NCI-H2029 (cell line): ENCODE measurements around the gene PTPRU.
"Not testable (repeated sequence)": the region's sequence is repeated elsewhere in the genome, so short reads cannot be mapped to it uniquely, and the experiment has no call there.

ENCODE experiments used
- DNase-seq: peaks from one replicate; lab custom pipeline; 2025; lab: John Stamatoyannopoulos, UW

Gene PTPRU

DNA sequence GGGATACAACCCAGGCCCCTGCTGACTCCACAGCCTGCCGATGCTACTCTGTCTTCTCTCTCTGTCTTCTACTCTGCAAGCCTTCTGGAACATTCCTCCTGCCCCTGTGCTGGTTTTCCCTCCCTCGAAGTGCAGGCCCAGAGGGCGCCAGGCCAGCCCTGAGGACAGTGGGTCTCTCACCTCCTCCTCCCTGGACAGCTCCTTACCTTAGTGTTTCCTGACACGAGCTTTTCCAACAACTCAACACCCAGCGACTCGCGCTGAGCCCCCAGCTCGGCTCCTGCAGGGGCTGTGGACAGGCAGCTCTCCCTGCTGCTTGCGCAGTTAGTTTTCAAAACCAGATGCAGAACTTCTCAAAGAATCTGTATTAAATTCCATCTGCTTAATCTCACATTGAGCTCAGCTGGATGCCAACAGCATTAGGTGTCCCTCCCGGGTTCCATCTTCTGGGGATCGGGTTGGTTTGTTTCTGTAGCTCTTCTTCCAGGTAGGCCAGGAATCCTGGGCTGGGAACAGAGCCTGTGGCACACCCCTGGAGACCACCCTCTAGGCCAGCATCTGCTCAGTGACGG lies 54.2 kb downstream of the PTPRU start:
- no peak for DNase-seq

DNA sequence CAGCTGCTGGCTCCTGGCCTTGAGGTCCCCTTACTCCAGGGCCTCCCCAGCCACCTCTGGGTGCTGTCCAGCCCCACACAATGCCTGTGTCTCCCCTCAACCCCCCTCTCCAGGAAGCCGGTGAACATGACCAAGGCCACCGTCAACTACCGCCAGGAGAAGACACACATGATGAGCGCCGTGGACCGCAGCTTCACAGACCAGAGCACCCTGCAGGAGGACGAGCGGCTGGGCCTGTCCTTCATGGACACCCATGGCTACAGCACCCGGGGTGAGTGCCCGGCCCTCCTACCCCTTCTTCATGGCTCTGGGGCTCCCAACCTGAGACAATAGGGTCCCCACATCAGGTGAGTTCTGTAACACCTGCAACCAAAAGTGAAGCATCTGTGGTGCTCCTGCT lies 55.4 kb downstream of the PTPRU start:
- DNase-seq: no peak

DNA sequence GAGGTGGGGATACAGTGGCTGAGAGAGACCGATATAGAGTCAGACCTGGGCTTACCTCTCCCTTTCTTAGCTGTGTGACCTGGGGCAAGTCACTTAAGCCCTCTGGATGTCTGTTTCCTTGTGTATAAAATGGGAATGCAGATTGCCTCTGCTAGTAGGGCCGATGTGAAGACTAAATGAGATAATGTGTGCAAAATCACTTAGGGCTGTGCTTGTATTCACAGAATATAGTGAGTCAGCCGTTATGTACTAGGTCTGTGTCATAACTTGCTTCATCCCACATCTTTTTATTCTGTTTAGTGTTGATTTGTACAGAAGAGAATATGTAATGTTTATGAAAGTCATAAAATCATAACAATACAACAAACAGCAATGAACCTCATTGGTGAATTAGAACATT lies 56.0 kb downstream of the PTPRU start:
- no peak for DNase-seq

DNA sequence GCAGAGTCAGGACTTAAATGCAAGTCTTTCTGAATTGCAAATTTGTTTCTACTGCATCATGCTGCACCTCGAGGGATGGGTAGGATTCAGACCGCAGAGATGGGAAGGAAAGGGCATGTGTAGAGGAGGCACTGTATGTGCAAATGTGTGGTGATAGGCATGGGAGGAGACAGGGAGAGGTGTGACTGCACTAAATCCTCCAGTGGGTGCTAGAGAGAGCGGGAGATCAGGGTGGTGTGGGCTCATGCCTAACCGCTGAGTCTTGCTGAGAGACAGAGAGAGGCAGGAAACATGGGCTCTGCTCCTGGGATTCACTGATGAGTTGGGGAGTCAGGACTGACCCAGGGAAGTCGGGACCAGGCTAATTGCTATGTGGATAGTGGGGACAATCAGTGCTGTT lies 61.1 kb downstream of the PTPRU start:
- no peak for DNase-seq

- DNase-seq: peak; percentile 46
These were observed 61.9 kb downstream of the PTPRU start for GRCh38 chr1:29298246-29298645.

DNA sequence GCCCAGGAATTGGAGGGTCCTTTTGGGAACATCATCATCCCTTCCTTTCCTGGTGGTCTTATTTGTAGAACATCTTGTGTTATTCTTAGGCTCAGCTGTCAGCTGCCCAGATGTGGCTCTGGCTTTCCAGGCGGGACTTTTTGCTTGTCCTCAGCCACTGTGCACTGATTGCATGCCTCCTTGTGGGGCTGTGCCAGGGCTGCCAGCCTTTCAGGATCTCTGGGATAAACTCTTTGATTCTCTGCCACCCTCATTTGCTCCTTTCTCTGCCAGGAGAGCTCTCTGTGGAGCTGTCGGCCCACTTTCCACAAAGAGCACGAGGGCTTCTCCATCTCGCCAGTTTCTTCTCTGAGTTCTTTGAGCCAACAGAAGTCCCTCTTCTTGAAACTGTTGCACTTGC lies 63.1 kb downstream of the PTPRU start:
- DNase-seq: no peak

DNA sequence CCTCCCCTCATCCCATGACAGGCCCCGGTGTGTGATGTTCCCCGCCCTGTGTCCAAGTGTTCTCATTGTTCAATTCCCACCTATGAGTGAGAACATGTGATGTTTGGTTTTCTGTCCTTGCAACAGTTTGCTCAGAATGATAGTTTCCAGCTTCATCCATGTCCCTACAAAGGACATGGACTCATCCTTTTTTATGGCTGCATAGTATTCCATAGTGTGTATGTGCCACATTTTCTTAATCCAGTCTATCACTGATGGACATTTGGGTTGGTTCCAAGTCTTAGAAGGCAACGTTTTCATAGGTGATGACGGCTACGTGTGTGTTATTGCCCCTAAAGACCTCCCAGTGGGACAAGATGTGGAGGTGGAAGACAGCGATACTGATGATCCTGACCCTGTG lies 65.4 kb downstream of the PTPRU start:
- not testable (repeated sequence) for DNase-seq

DNA sequence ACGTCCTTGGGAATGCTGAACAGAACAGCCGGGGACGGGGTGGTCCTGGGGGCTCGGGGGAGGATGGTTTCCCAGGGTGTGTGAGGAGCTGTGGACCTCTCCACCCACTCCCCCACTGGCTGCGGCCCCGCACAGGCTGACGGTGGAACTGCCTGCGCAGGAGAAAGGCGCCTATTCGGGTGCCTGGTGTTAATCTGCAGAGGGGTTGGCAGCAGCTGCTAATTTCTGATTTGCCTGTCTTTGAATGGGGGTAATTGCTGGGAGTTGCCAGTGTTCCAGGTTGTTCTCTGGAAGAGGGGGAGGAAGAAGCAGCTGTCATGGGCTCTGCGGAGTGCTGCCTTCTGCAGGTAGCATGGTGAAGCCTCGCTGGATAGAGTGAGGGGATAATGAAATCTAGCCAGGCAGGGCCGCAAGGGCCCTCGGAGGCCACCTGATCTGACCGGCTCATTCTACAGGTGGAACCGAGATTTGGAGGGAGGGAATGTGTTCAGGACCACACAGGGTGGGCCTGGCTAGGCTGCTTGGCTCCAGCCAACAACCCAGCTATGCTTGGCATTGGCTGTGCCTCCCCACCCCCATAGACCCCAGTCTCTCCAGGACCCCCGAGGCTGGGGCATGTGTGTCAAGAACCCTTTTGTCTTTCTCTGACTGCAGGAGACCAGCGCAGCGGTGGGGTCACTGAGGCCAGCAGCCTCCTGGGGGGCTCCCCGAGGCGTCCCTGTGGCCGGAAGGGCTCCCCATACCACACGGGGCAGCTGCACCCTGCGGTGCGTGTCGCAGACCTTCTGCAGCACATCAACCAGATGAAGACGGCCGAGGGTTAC lies 67.1 kb downstream of the PTPRU start:
- no peak for DNase-seq

- DNase-seq: no peak
These were observed 67.8 kb downstream of the PTPRU start for GRCh38 chr1:29304025-29304684.

DNA sequence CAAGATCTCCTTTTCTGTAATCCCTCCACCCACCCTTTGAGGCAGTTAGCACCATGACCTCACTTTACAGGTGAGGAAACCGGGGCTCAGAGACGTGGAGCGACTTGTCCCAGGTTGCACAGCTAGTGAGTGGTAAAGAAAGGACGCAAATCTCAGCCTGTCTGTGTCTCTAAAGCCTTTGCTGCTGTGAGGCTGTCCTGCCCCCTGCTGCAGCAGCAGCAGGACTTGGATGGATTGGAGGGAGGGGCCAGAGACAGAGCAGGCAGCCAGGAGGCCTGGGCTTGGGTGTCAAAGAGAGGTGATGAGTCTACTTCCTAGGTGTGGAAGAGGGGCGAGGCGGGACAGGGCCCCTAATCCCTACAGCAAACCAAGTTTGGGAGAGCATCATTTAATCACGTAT lies 69.6 kb downstream of the PTPRU start:
- DNase-seq: no peak

DNA sequence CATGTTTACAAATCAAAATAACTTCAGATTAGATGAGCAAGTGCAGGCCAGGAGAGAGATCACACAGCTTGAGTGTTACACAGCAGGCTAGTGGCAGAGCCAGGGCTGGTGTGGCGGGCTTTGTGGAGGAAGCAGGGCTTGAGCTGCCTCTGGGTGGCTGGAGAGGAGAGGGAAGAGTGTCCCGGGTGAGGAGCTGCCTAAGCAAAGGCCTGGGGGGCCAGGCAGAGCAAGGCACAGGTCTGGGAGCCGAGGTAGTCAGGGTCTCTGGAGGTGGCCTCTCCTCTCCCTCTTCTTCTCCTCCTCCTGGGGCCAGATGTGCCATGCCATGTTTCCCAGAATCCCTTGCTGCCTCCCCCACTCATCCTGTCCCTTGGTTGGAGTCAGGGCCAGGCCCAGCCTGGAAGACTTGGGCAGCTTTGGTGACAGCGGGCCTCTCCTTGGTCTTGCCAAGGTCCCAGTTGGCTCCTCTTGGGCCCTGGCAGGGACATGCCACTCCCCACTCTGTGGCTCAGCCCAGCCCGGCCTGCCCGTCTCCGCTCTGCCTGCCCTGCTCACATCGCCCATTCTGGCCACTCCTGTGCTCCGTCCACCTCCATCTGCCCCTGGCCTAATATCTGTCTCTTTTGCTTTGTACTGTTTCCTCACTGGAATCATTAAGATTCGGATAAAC lies 70.3 kb downstream of the PTPRU start:
- DNase-seq: no peak

GRCh38 chr1:29309075-29309474 lies 72.8 kb downstream of the PTPRU start:
- peak; percentile 45 for DNase-seq

- DNase-seq: no peak
These were observed 73.3 kb downstream of the PTPRU start for GRCh38 chr1:29309621-29310020.

- DNase-seq: no peak
These were observed 74.4 kb downstream of the PTPRU start for GRCh38 chr1:29310616-29311180.

- DNase-seq: no peak
These were observed 75.2 kb downstream of the PTPRU start for GRCh38 chr1:29311352-29312030.

- no peak for DNase-seq
These were observed 76.4 kb downstream of the PTPRU start for GRCh38 chr1:29312469-29313461.

DNA sequence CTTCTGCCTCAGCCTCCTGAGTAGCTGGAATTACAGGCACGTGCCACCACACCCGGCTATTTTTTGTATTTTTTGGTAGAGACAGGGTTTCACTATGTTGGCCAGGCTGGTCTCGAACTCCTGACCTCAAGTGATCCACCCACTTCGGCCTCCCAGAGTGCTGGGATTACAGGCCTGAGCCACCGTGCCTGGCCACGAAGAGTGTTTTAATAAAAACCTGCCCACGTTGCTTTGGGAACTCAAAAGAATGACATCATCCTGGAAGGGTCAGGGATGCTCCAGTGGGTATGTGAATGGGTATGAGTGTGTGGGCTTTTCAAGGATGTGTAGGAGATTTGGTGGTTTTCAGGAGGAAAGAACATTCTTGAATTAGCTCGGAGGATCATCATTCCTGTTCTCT lies 78.4 kb downstream of the PTPRU start:
- not testable (repeated sequence) for DNase-seq

DNA sequence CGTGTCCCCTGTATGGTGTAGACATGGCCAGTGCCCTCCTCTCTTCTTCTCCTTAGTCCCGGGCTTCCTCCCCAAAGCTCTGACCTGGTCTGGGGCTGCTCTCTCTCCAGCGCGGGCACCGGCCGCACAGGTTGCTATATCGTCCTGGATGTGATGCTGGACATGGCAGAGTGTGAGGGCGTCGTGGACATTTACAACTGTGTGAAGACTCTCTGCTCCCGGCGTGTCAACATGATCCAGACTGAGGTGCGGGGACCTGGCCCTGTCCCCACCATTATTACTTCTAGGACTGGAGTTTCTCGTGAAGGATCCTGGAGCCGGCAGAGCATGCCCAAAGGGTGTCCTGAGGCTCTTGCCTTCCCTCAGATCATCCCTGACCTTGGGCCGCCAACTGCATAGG lies 78.9 kb downstream of the PTPRU start:
- DNase-seq: no peak

DNA sequence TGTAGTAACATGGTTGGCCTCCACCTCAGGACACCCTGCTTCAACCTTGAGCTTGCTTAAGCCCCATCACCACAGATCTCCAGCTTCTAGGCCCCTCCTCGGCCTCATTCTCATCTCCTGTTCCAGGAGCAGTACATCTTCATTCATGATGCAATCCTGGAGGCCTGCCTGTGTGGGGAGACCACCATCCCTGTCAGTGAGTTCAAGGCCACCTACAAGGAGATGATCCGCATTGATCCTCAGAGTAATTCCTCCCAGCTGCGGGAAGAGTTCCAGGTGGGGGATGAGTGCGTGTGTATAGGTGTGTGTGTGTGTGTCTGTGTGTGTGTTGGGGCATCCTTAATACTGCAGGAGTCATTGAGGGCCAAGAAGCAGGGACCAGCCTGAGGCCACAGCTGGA lies 79.6 kb downstream of the PTPRU start:
- DNase-seq: no peak

GRCh38 chr1:29317063-29317915 lies 81.0 kb downstream of the PTPRU start:
- DNase-seq: no peak
